Measurements from ENCODE around the gene STXBP6.

Gene STXBP6

DNA sequence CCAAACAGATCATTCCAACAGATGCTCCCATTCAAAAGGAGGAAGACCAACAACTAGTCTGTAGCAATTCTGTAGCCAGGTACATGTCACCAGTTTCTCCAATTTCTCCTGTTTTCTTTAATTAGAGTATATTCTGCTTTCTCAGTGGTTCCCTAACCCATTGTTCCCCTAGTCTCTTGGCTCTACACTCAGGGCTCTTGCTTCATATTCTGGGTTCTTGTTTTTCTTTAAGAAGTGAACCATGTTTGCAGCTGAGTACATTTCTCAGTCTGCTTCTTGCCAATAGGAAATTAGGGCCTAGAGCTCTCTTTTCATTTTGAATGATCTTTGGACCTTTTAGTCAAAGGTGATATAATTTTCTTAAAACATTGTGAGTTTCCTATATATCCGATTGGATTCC, 29.4 kb upstream of the STXBP6 start:
- H3K27ac Mint-ChIP-seq: no peak overlapping the region
- peaks cover 12% of the 10 kb centered on the region for H3K9me3 Mint-ChIP-seq
- H3K27me3 Mint-ChIP-seq (ENCODE audit: low read depth): no peaks in the 10 kb centered on the region
- no peaks in the 10 kb centered on the region for H3K36me3 Mint-ChIP-seq (ENCODE audit: low read depth)
- no peak overlapping the region for H3K4me3 Mint-ChIP-seq
- no peaks in the 10 kb centered on the region for H3K4me1 Mint-ChIP-seq
- TF ChIP-seq, protein P1, sequence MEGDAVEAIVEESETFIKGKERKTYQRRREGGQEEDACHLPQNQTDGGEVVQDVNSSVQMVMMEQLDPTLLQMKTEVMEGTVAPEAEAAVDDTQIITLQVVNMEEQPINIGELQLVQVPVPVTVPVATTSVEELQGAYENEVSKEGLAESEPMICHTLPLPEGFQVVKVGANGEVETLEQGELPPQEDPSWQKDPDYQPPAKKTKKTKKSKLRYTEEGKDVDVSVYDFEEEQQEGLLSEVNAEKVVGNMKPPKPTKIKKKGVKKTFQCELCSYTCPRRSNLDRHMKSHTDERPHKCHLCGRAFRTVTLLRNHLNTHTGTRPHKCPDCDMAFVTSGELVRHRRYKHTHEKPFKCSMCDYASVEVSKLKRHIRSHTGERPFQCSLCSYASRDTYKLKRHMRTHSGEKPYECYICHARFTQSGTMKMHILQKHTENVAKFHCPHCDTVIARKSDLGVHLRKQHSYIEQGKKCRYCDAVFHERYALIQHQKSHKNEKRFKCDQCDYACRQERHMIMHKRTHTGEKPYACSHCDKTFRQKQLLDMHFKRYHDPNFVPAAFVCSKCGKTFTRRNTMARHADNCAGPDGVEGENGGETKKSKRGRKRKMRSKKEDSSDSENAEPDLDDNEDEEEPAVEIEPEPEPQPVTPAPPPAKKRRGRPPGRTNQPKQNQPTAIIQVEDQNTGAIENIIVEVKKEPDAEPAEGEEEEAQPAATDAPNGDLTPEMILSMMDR (IDR thresholded peaks at IDR 0.05; ENCODE audit: unreplicated experiment in 3 of 3): no peak

DNA sequence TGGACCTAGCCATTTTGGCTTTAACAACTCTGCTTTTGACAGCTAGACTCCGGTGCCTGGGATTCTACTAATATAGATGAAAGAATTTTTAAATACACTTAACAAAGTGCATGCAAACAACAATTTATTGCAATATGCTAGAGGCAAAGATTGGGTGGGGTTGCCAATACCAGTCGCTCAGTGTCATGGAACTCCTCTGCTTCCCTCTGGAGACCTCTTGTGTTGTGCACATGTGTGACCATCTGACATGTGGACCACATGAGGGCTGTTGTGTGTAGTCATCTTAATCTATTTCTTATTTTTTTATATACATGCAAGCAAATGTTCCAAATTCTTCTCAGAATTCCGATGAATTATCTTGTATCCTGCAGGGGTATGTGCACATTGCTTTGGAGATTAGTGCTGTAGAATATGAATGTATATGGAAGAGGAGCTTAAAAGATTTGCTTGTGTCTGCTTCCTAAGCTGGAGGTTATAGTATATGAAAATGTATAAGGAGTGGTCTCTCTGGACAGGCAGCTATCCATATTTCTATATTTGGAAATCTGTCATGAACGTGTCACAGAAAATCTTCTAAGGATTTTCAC, 24.2 kb upstream of the STXBP6 start:
- H3K27me3 Mint-ChIP-seq (ENCODE audit: low read depth): no peaks in the 10 kb centered on the region
- H3K4me1 Mint-ChIP-seq: peaks cover 20% of the 10 kb centered on the region
- peaks cover 7% of the 10 kb centered on the region for H3K9me3 Mint-ChIP-seq
- no peak overlapping the region for H3K4me3 Mint-ChIP-seq
- no peaks in the 10 kb centered on the region for H3K36me3 Mint-ChIP-seq (ENCODE audit: low read depth)
- H3K27ac Mint-ChIP-seq: no peak overlapping the region
- TF ChIP-seq, protein P1 (IDR thresholded peaks at IDR 0.05; ENCODE audit: unreplicated experiment in 3 of 3): no peak

DNA sequence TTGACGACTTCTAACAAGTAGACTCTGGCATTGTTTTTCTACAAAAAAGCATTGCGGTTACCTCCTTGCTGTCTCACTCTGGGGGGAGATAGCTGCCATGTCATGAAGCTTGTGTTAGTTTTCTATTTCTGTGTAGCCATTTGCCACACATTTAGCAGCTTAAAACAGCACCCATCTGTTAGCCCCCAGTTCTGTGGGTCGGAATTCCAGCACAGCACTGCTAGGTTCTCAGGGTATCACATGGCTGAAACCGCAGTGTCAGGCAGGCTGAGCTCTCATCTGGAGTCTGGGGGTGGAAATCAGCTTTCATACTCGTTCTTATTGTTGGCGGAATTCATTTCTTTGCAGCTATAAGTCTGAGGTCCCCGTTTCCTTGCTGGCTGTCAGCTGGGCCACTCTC, 19.9 kb upstream of the STXBP6 start:
- H3K4me1 Mint-ChIP-seq: peaks cover 38% of the 10 kb centered on the region
- peak overlapping the region in 1 of 3 experiments; percentile 64 for H3K4me3 Mint-ChIP-seq
- TF ChIP-seq, protein P1 (IDR thresholded peaks at IDR 0.05; ENCODE audit: unreplicated experiment in 3 of 3): no peak
- no peaks in the 10 kb centered on the region for H3K27me3 Mint-ChIP-seq (ENCODE audit: low read depth)
- H3K27ac Mint-ChIP-seq: peak overlapping the region; percentile 36 to 86 (median 77)
- H3K36me3 Mint-ChIP-seq (ENCODE audit: low read depth): no peaks in the 10 kb centered on the region
- H3K9me3 Mint-ChIP-seq: no peaks in the 10 kb centered on the region

DNA sequence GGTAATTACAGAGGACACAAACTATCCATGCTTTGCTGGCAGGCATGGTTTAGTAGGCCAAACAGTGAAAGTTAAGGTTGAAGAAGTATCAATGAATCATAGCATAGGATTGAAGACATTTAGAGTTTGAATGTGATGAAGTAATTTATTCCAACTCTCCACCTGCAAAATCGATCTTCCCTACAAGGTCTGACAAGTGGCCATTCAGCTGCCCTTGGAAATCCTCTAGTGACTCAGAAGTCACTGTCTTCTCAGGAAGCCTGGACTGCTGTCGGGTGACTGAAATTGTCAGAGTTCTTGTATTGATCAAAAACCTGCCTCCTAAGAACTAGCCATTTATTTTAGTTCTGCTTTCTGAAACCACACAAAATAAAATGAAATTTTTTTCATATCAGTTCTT, 17.7 kb upstream of the STXBP6 start:
- H3K4me3 Mint-ChIP-seq: no peak overlapping the region
- peaks cover 38% of the 10 kb centered on the region for H3K4me1 Mint-ChIP-seq
- no peak overlapping the region for H3K27ac Mint-ChIP-seq
- no peaks in the 10 kb centered on the region for H3K27me3 Mint-ChIP-seq (ENCODE audit: low read depth)
- no peaks in the 10 kb centered on the region for H3K9me3 Mint-ChIP-seq
- TF ChIP-seq, protein P1 (IDR thresholded peaks at IDR 0.05; ENCODE audit: unreplicated experiment in 3 of 3): no peak
- no peaks in the 10 kb centered on the region for H3K36me3 Mint-ChIP-seq (ENCODE audit: low read depth)

DNA sequence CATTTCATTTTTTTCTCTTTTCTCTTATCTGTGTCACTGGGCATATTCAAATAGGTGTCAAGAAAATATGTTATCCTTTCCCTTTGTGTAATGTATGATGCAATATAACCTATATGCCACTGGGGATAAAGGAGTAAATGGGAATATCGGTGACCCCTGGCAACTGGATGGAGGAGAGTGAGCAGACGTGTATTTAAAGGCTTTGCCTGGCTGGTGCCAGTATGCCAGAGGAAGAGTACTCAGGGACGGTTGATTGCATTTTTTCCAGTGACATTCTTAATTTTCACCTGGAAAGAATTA, 12.0 kb upstream of the STXBP6 start:
- no peak overlapping the region for H3K27ac Mint-ChIP-seq
- H3K4me1 Mint-ChIP-seq: peaks cover 4% of the 10 kb centered on the region
- TF ChIP-seq, protein P1 (IDR thresholded peaks at IDR 0.05; ENCODE audit: unreplicated experiment in 3 of 3): no peak
- peaks cover 9% of the 10 kb centered on the region for H3K27me3 Mint-ChIP-seq (ENCODE audit: low read depth)
- H3K36me3 Mint-ChIP-seq (ENCODE audit: low read depth): no peaks in the 10 kb centered on the region
- no peaks in the 10 kb centered on the region for H3K9me3 Mint-ChIP-seq
- H3K4me3 Mint-ChIP-seq: no peak overlapping the region

DNA sequence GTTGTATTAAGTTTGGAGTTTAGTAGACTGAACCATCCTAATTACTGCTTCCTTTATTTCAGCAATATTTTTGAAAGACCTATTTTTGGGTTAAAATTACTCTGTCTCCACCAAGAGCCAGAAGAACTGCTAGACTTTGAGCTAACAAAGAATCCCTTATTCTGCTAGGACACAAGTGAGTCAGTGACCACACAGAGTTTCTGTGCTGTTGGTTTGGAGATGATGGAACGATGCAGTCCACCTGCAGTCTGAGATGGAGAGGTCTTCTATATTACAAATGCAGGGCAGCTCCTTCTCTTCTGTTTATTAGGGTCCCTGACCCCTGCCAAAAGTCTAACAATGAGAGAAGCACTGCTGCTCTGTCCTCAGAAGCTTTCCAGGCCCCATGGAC, 6.7 kb upstream of the STXBP6 start:
- no peaks in the 10 kb centered on the region for H3K36me3 Mint-ChIP-seq (ENCODE audit: low read depth)

More for the DNA sequence above, 6.7 kb upstream of the STXBP6 start:
- H3K27me3 Mint-ChIP-seq (ENCODE audit: low read depth): peaks cover 22% of the 10 kb centered on the region
- no peak overlapping the region for H3K4me3 Mint-ChIP-seq
- no peak overlapping the region for H3K27ac Mint-ChIP-seq
- H3K4me1 Mint-ChIP-seq: peaks cover 18% of the 10 kb centered on the region
- H3K9me3 Mint-ChIP-seq: no peaks in the 10 kb centered on the region
- TF ChIP-seq, protein P1 (IDR thresholded peaks at IDR 0.05; ENCODE audit: unreplicated experiment in 3 of 3): no peak
